OCI-LY7 (cell line): ENCODE results near the gene PPP3CA. TPM values are rescaled to one million over a fixed set of nuclear protein-coding genes. Genes with fewer than 3 reads are reported as not detected.

Experiments used
- BruUV-seq: library from RNA; stranded (reverse); fragments of 400-500 nt; replicated peaks from 2 replicates; lab custom pipeline; 2021; lab: Mats Ljungman, UMichigan
- CTCF ChIA-PET: fragments of 300-600 bp; sonication (Branson Sonifier 250); formaldehyde crosslinking; loops from one replicate; lab custom pipeline; 2022; ENCODE audit warnings: antibody characterized with exemption; ENCODE audit not compliant: unreplicated experiment; lab: Charles Lee
- POLR2A ChIA-PET: fragments of 300-600 bp; sonication (Branson Sonifier 250); formaldehyde crosslinking; loops from one replicate; lab custom pipeline; 2022; ENCODE audit warnings: antibody characterized with exemption; lab: Charles Lee
- DNase-seq: peaks from one replicate; pipeline ENCODE4 v3.0.0-alpha.2; 2015; ENCODE audit warnings: low spot score
- H2AFZ ChIP-seq: fragments of 200-600 bp; sonication (generic), shearing (Covaris generic); 2 replicates; pipeline ENCODE4 v1.6.1; 2014; ENCODE audit warnings: mild to moderate bottlenecking, antibody characterized with exemption, low read length, moderate library complexity
- H3K27ac ChIP-seq: fragments of 200-600 bp; sonication (generic); 2 replicates; pipeline ENCODE4 v1.5.1; 2014; ENCODE audit warnings: mixed run types, low read depth, mild to moderate bottlenecking, moderate library complexity, low read length, inconsistent platforms; ENCODE audit not compliant: poor library complexity, severe bottlenecking
- H3K36me3 ChIP-seq: fragments of 200-600 bp; sonication (generic); 2 replicates; pipeline ENCODE4 v1.6.1; 2014; ENCODE audit warnings: mild to moderate bottlenecking, antibody characterized with exemption, low read length, moderate library complexity, mixed read lengths; ENCODE audit not compliant: insufficient read depth
- H3K4me1 ChIP-seq: fragments of 200-600 bp; sonication (generic); 2 replicates; pipeline ENCODE4 v1.5.1; 2014; ENCODE audit warnings: mild to moderate bottlenecking, low read length; ENCODE audit not compliant: insufficient read depth, poor library complexity, severe bottlenecking
- H3K4me2 ChIP-seq: fragments of 200-600 bp; sonication (generic); 2 replicates; pipeline ENCODE4 v1.6.1; 2014; ENCODE audit warnings: mild to moderate bottlenecking, low read length
- H3K4me3 ChIP-seq: fragments of 200-600 bp; sonication (generic); 2 replicates; pipeline ENCODE4 v1.5.1; 2014; ENCODE audit warnings: mild to moderate bottlenecking, low read depth, low read length; ENCODE audit not compliant: poor library complexity, severe bottlenecking
- H3K79me2 ChIP-seq: fragments of 200-600 bp; sonication (generic); 2 replicates; pipeline ENCODE4 v1.6.1; 2016; ENCODE audit warnings: low read depth, mild to moderate bottlenecking, low read length, moderate library complexity, mixed read lengths; ENCODE audit not compliant: insufficient read depth
- H3K9me2 ChIP-seq: fragments of 200-600 bp; sonication (generic); 2 replicates; pipeline ENCODE4 v1.6.1; 2016; ENCODE audit warnings: mild to moderate bottlenecking, low read length, mixed read lengths; ENCODE audit not compliant: insufficient read depth
- H3K9me3 ChIP-seq: fragments of 200-600 bp; sonication (generic); 2 replicates; pipeline ENCODE4 v1.6.1; 2014; ENCODE audit warnings: mild to moderate bottlenecking, mixed run types, low read length, mixed read lengths
- H4K20me1 ChIP-seq: fragments of 200-600 bp; sonication (generic); 2 replicates; pipeline ENCODE4 v1.6.1; 2014; ENCODE audit warnings: mild to moderate bottlenecking, antibody characterized with exemption, low read length, moderate library complexity, mixed read lengths; ENCODE audit not compliant: insufficient read depth
- EZH2phosphoT487 ChIP-seq: fragments of 200-600 bp; sonication (generic); IDR thresholded peaks from 2 replicates; pipeline ENCODE4 v1.6.1; 2018; ENCODE audit warnings: low read depth, borderline replicate concordance, mild to moderate bottlenecking, mixed run types, antibody characterized with exemption, low read length, moderate library complexity, mixed read lengths
- intact Hi-C: fragments of 100-400 bp; cut with micrococcal nuclease; formaldehyde crosslinking; loops from one replicate; pipeline ENCODE4 v1.10.0; 2022; ENCODE audit not compliant: unreplicated experiment
- total RNA-seq, 2 experiments: library from RNA; depleted of rRNA in 1 of 2; stranded (reverse); fragments of >200 nt in 1 of 2; shearing (Covaris generic) in 1 of 2; gene quantifications; 2 replicates each; pipeline ENCODE4 v1.2.3, GENCODE V29; 2014 to 2022
- TF ChIP-seq, protein P1 (sequence below): fragments of 200-600 bp; sonication (generic); conservative IDR thresholded peaks from 2 replicates; pipeline ENCODE4 v1.5.1; 2014; ENCODE audit warnings: mild to moderate bottlenecking, antibody characterized with exemption, low read length, moderate library complexity, mixed read lengths

PPP3CA gene
- total RNA-seq, 2 experiments from 2014 or later, result 9.2 to 13.6 TPM

DNA sequence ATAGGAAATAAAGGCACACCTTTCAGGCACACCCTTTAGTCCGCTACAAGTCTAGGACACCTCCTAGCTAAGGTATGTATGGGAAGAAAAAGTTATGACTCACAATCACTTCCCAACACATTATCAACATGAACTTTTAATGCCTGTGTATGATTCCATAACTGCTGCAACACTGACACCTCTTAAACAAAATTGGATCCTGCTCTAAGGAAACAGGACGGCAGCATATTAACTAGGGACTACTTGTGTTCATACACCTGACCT is 2.4 kb upstream of the PPP3CA start:
- Histone ChIP-seq H3K4me3 (no peak overlapping the region), H2AFZ (no peak overlapping the region), H3K9me3 (no peaks in the 10 kb centered on the region), H3K27ac (no peak overlapping the region), H4K20me1 (peaks cover 8% of the 10 kb centered on the region), H3K4me2 (no peak overlapping the region), H3K4me1 (peaks cover 30% of the 10 kb centered on the region), H3K9me2 (no peaks in the 10 kb centered on the region), H3K36me3 (no peaks in the 10 kb centered on the region), H3K79me2 (no peaks in the 10 kb centered on the region)
- no peak for DNase-seq
- POLR2A ChIA-PET, result no interaction called here
- CTCF ChIA-PET, result no interaction called here
- no TSS peak for BruUV-seq
- TF ChIP-seq, protein P1, sequence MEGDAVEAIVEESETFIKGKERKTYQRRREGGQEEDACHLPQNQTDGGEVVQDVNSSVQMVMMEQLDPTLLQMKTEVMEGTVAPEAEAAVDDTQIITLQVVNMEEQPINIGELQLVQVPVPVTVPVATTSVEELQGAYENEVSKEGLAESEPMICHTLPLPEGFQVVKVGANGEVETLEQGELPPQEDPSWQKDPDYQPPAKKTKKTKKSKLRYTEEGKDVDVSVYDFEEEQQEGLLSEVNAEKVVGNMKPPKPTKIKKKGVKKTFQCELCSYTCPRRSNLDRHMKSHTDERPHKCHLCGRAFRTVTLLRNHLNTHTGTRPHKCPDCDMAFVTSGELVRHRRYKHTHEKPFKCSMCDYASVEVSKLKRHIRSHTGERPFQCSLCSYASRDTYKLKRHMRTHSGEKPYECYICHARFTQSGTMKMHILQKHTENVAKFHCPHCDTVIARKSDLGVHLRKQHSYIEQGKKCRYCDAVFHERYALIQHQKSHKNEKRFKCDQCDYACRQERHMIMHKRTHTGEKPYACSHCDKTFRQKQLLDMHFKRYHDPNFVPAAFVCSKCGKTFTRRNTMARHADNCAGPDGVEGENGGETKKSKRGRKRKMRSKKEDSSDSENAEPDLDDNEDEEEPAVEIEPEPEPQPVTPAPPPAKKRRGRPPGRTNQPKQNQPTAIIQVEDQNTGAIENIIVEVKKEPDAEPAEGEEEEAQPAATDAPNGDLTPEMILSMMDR, result no peak
- TF ChIP-seq EZH2phosphoT487, result no peak
- intact Hi-C loops, result loop anchor here (5.0 to 10.0 kb wide), 7 partner anchors 185 to 1532 kb away; partner anchors contain the start of genes DAPP1, DNAJB14 and UBE2D3

DNA sequence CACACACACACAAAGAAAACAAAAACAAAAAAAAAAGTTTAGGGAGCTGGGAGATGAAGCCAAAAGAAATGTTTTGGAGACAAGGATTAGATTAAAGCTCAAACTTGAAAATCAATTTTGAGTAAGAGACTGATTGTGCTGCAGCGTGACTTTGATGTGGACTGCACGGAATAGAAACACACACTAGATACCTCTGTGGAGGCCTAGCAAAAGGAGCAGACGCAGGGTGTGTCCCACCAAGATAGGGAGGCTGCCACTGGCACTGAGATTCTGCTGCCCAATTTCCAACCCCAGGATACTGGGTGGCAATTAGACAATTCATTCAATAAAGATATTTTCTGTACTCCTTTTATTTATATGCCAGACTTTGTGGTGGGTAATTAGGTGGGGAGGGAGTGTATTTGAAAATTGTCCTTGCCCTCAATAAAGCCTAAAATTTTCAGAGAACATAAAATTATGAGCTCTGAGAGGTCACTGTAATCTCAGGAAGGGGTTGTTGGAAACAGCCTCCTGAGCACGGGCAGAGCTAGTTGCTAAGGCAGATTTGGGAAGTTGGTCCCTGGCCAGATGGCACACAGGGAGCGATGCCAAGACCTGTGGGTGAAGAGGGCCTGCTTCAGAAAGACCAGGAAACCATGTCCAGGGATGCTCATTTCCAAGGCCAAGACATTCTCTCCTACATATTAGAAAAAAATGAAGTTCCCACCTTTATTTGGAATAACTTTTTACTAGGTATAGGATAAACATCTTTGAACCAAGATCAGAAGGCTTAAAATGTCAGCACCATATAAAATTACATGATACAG is 1.9 kb upstream of the PPP3CA start:
- POLR2A ChIA-PET, result interaction anchor here (0.5 to 0.6 kb wide), 2 partner anchors 9 to 1363 kb away, joined by 3 to 5 read pairs; no protein-coding TSS in a partner anchor
- H3K4me1 ChIP-seq, result peaks cover 24% of the 10 kb centered on the region
- no peak for DNase-seq
- peak overlapping the region; percentile 100 for H3K4me2 ChIP-seq
- CTCF ChIA-PET, result no interaction called here
- BruUV-seq, result no TSS peak
- H3K9me3 ChIP-seq, result no peaks in the 10 kb centered on the region
- no peak overlapping the region for H2AFZ ChIP-seq
- peak overlapping the region; percentile 75 for H3K4me3 ChIP-seq
- no peaks in the 10 kb centered on the region for H3K36me3 ChIP-seq
- H4K20me1 ChIP-seq, result peaks cover 11% of the 10 kb centered on the region
- H3K9me2 ChIP-seq, result no peaks in the 10 kb centered on the region
- no peak overlapping the region for H3K27ac ChIP-seq
- H3K79me2 ChIP-seq, result no peaks in the 10 kb centered on the region
- TF ChIP-seq, protein P1, result no peak
- TF ChIP-seq EZH2phosphoT487, result no peak
- intact Hi-C loops, result loop anchor here (5.0 to 10.0 kb wide), 7 partner anchors 184 to 1532 kb away; partner anchors contain the start of genes DAPP1, DNAJB14 and UBE2D3

GRCh38 chr4:101348367-101348827 is 1.1 kb upstream of the PPP3CA start:
- H3K4me2 ChIP-seq, result peak overlapping the region; percentile 100
- peaks cover 20% of the 10 kb centered on the region for H3K4me1 ChIP-seq
- POLR2A ChIA-PET, result interaction anchor here (0.5 to 1.0 kb wide), 3 partner anchors 245 to 1362 kb away, joined by 3 to 5 read pairs (median 4); no protein-coding TSS in a partner anchor
- no peak for DNase-seq
- H3K9me2 ChIP-seq, result no peaks in the 10 kb centered on the region
- no TSS peak for BruUV-seq
- H3K9me3 ChIP-seq, result no peaks in the 10 kb centered on the region
- no peaks in the 10 kb centered on the region for H3K79me2 ChIP-seq
- peak overlapping the region; percentile 73 for H3K27ac ChIP-seq
- no peaks in the 10 kb centered on the region for H3K36me3 ChIP-seq
- H4K20me1 ChIP-seq, result peaks cover 11% of the 10 kb centered on the region
- TF ChIP-seq EZH2phosphoT487, result no peak
- TF ChIP-seq, protein P1, result no peak
- H2AFZ ChIP-seq, result peak overlapping the region; percentile 84; the same call in 1 of the 2 replicates
- intact Hi-C loops, result loop anchor here (5.0 to 10.0 kb wide), 7 partner anchors 184 to 1531 kb away; partner anchors contain the start of genes DAPP1, DNAJB14 and UBE2D3
- H3K4me3 ChIP-seq, result peak overlapping the region; percentile 75
- CTCF ChIA-PET, result interaction anchor here (0.6 kb wide), 1 partner anchor 493 kb away, joined by 3 read pairs; no protein-coding TSS in a partner anchor
